Measurements from ENCODE around the gene MPST. TPM values are rescaled to one million over a fixed set of nuclear protein-coding genes. Genes with fewer than 3 reads are reported as not detected.

Gene MPST
- total RNA-seq, 1 donor from 2014 or later, result 36.9 TPM

GRCh38 chr22:37046589-37046988 lies 27.0 kb downstream of the MPST start:
- no peak overlapping the region for H2AFZ ChIP-seq (replicated peaks)
- no peaks in the 10 kb centered on the region for H3K9me3 ChIP-seq (ENCODE audit: low read depth)
- peaks cover 12% of the 10 kb centered on the region for H3K27me3 ChIP-seq
- peaks cover 12% of the 10 kb centered on the region for H3K4me1 ChIP-seq
- TF ChIP-seq EZH2phosphoT487 (IDR thresholded peaks at IDR 0.05) (no peak), EZH2 (IDR thresholded peaks at IDR 0.05) (no peak)
- TF ChIP-seq, protein P1, sequence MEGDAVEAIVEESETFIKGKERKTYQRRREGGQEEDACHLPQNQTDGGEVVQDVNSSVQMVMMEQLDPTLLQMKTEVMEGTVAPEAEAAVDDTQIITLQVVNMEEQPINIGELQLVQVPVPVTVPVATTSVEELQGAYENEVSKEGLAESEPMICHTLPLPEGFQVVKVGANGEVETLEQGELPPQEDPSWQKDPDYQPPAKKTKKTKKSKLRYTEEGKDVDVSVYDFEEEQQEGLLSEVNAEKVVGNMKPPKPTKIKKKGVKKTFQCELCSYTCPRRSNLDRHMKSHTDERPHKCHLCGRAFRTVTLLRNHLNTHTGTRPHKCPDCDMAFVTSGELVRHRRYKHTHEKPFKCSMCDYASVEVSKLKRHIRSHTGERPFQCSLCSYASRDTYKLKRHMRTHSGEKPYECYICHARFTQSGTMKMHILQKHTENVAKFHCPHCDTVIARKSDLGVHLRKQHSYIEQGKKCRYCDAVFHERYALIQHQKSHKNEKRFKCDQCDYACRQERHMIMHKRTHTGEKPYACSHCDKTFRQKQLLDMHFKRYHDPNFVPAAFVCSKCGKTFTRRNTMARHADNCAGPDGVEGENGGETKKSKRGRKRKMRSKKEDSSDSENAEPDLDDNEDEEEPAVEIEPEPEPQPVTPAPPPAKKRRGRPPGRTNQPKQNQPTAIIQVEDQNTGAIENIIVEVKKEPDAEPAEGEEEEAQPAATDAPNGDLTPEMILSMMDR (IDR thresholded peaks at IDR 0.05), result no peak
- DNase-seq (ENCODE audit: low spot score), result no peak
- Mint-ChIP-seq H3K9me3 (no peaks in the 10 kb centered on the region), H3K4me3 (no peak overlapping the region), H3K36me3 (no peaks in the 10 kb centered on the region), H3K27me3 (ENCODE audit: insufficient read depth, low read depth) (peaks cover 7% of the 10 kb centered on the region), H3K27ac (no peak overlapping the region), H3K4me1 (peaks cover 19% of the 10 kb centered on the region)
- no peak overlapping the region for H3K4me2 ChIP-seq
- no peak overlapping the region for H3K9ac ChIP-seq
- peaks cover 11% of the 10 kb centered on the region for H3F3A ChIP-seq (ENCODE audit: low read depth)
- no peaks in the 10 kb centered on the region for H4K20me1 ChIP-seq (ENCODE audit: low read depth)
- H3K4me3 ChIP-seq, result no peak overlapping the region
- H3K36me3 ChIP-seq, result no peaks in the 10 kb centered on the region
- H3K27ac ChIP-seq, result no peak overlapping the region
- H3K79me2 ChIP-seq (ENCODE audit: low read depth), result no peaks in the 10 kb centered on the region

DNA sequence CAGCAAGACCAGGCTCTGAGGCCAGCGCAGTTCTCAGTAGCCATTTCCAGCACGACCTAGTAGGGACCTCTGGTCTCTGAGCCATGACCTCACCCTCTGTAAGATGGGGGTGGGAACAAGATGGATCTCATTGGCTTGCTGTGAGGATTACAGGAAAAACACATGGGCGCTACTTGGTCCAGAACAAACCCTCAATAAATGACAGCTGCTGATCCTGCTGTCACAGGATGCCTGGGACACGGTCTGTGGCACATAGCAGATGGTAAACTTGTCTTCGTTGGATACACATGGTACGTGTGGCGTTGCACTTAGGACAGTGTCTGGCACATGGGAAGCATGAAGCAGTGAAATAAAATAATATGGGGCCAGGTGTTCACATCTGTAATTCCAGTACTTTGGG lies 27.5 kb downstream of the MPST start:
- peaks cover 11% of the 10 kb centered on the region for H3F3A ChIP-seq (ENCODE audit: low read depth)
- H3K4me1 Mint-ChIP-seq, result peaks cover 19% of the 10 kb centered on the region
- no peaks in the 10 kb centered on the region for H3K9me3 Mint-ChIP-seq
- no peaks in the 10 kb centered on the region for H4K20me1 ChIP-seq (ENCODE audit: low read depth)
- no peak overlapping the region for H3K9ac ChIP-seq
- peaks cover 12% of the 10 kb centered on the region for H3K4me1 ChIP-seq
- H3K27me3 ChIP-seq, result peaks cover 12% of the 10 kb centered on the region
- no peaks in the 10 kb centered on the region for H3K36me3 ChIP-seq
- H2AFZ ChIP-seq (replicated peaks), result no peak overlapping the region
- peak overlapping the region; percentile 91 for H3K27ac Mint-ChIP-seq
- no peak overlapping the region for H3K4me2 ChIP-seq
- no peak overlapping the region for H3K27ac ChIP-seq
- H3K36me3 Mint-ChIP-seq, result no peaks in the 10 kb centered on the region
- no peak overlapping the region for H3K4me3 Mint-ChIP-seq
- DNase-seq (ENCODE audit: low spot score), result no peak
- H3K4me3 ChIP-seq, result no peak overlapping the region
- H3K9me3 ChIP-seq (ENCODE audit: low read depth), result no peaks in the 10 kb centered on the region
- TF ChIP-seq EZH2 (IDR thresholded peaks at IDR 0.05) (no peak), EZH2phosphoT487 (IDR thresholded peaks at IDR 0.05) (no peak)
- TF ChIP-seq, protein P1 (IDR thresholded peaks at IDR 0.05), result no peak
- no peaks in the 10 kb centered on the region for H3K79me2 ChIP-seq (ENCODE audit: low read depth)
- peaks cover 7% of the 10 kb centered on the region for H3K27me3 Mint-ChIP-seq (ENCODE audit: insufficient read depth, low read depth)

GRCh38 chr22:37048133-37048532 lies 28.6 kb downstream of the MPST start:
- H3K27me3 Mint-ChIP-seq (ENCODE audit: insufficient read depth, low read depth), result peaks cover 7% of the 10 kb centered on the region
- TF ChIP-seq, protein P1 (IDR thresholded peaks at IDR 0.05), result no peak
- no peak for TF ChIP-seq EZH2 (IDR thresholded peaks at IDR 0.05)
- no peak for TF ChIP-seq EZH2phosphoT487 (IDR thresholded peaks at IDR 0.05)
- Histone ChIP-seq H3K9ac (no peak overlapping the region), H3K36me3 (no peaks in the 10 kb centered on the region), H2AFZ (replicated peaks) (no peak overlapping the region), H3K4me1 (peaks cover 9% of the 10 kb centered on the region), H4K20me1 (ENCODE audit: low read depth) (peaks cover 5% of the 10 kb centered on the region), H3K27ac (no peak overlapping the region), H3K27me3 (peaks cover 12% of the 10 kb centered on the region), H3K9me3 (ENCODE audit: low read depth) (no peaks in the 10 kb centered on the region), H3F3A (ENCODE audit: low read depth) (peaks cover 13% of the 10 kb centered on the region), H3K79me2 (ENCODE audit: low read depth) (no peaks in the 10 kb centered on the region), H3K4me2 (no peak overlapping the region), H3K4me3 (no peak overlapping the region)
- DNase-seq (ENCODE audit: low spot score), result no peak
- H3K4me3 Mint-ChIP-seq, result no peak overlapping the region
- no peak overlapping the region for H3K27ac Mint-ChIP-seq
- peaks cover 19% of the 10 kb centered on the region for H3K4me1 Mint-ChIP-seq
- H3K36me3 Mint-ChIP-seq, result no peaks in the 10 kb centered on the region
- H3K9me3 Mint-ChIP-seq, result no peaks in the 10 kb centered on the region
